ENCODE measurements around the gene NAV1. TPM values are rescaled to one million over a fixed set of nuclear protein-coding genes. Genes with fewer than 3 reads are reported as not detected.
"Not testable (repeated sequence)": the region's sequence is repeated elsewhere in the genome, so short reads cannot be mapped to it uniquely, and the experiment has no call there.

Gene NAV1
- polyA plus RNA-seq, 4 donors, result 18.2 to 22.4 (median 19.9) TPM

- no peak for DNase-seq (ENCODE audit: low read depth in 4 of 4, low spot score in 2 of 4)
These were observed 3.5 kb downstream of the NAV1 start for GRCh38 chr1:201542309-201543035.

- DNase-seq (ENCODE audit: low read depth in 4 of 4, low spot score in 2 of 4), result no peak
These were observed 5.1 kb downstream of the NAV1 start for GRCh38 chr1:201543871-201544642.

GRCh38 chr1:201544710-201545109 lies 5.8 kb downstream of the NAV1 start:
- DNase-seq (ENCODE audit: low read depth in 4 of 4, low spot score in 2 of 4), result no peak

DNA sequence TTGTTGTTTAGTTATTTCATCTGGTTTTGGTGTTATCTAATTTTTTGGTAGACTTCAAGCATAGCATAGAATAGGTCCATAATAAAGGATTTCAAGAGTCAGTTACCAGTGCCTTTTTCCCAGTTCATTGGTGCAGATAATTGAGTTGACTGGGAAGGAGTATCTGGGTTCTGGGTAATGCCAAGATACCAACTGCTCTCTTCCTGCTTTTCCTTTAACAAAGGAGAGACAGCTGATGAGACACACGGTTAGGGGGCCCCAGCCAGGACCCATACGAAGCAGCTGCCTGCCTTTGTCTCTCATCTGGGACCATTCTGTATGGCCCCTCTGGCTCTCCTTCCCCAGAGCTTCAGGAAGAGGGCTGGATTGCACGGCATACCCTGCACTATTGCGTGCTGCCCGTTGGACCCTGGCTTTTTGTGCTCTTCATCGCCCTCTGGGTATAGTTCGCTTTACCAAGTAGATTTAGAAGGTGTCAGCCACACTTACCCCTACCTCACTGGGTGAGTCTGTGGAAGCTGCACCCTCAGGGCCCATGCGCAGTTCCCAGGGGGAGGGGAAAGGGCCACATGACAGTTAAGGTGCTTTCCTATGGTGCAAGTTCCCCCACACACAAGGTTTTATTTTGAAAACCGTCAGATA lies 7.0 kb downstream of the NAV1 start:
- no peak for DNase-seq (ENCODE audit: low read depth in 4 of 4, low spot score in 2 of 4)

- DNase-seq (ENCODE audit: low read depth in 4 of 4, low spot score in 2 of 4), result not testable (repeated sequence)
These were observed 10.6 kb downstream of the NAV1 start for GRCh38 chr1:201549522-201549921.

GRCh38 chr1:201551096-201551495 lies 12.2 kb downstream of the NAV1 start:
- no peak for DNase-seq (ENCODE audit: low read depth in 4 of 4, low spot score in 2 of 4)

DNA sequence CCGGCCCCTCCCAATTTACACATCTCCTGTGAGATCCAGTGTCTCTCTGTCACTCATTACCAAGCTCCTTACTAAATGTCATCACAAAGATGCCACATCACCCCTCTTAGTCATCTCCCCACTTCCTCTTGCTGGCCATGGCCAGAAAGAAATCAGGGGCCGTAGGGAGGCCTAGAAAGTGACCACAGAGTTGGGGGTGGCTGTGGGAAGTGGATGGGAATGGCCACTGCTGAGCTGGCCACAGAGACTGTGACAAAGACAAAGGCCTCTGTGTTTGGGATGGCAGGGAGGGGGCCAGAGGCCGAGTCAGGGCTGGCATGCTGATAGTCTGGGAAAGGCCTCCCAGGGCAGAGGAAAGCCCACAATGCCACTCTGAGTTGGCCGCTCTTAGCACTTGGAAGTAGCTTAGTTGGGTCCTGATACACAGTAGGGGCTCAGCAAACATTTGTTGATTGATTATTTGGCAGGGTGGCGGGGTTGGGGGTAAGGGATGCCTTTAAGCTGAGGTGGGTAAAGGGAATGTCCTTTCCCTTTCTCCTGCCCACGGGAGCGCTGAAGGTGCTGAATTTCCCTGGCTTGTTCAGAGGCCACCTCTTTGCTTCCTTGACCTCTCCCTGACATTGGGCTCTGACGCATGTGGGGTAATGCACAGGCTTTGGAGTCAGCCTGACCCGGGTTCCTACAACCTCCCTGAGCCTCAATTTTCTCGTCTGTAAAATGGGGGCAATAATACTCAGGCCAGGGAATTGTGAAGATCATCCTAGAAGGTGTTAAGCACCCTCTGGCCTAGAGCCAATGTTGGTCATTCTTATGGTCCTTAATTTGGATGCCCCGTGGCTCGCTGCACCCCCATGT lies 13.2 kb downstream of the NAV1 start:
- no peak for DNase-seq (ENCODE audit: low read depth in 4 of 4, low spot score in 2 of 4)

GRCh38 chr1:201552941-201553351 lies 14.0 kb downstream of the NAV1 start:
- DNase-seq (ENCODE audit: low read depth in 4 of 4, low spot score in 2 of 4), result no peak

DNA sequence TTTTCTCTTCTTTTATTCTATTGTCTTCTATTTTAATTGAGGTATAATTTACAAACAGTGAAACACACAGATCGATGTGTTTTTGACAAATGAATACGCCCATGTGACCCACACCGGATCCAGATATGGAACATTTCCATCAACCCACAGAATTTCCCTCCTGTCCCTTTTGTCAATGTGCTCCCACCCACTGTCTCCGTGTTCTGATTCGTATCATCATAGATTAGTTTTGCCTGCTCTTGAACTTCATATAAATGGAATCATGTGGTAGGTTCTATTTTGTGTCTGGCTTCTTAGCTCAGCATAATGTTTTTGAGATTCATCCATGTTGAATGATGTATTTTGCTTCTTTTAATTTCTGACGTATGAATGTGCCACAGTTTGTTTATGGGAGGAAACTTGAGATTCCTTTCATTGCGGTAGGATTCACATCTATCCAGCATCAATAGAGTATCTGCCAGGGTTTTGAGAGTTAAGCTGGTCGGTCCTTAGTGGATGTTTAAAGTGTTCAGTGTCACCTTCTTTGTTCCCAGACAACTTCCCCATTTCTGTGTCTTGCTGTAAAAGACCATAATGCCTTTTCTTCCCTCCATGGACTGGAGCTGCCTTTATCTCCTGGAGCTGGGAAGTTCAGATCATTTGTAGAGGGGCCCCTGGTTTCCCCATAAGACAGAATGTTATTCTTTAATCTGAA lies 14.7 kb downstream of the NAV1 start:
- no peak for DNase-seq (ENCODE audit: low read depth in 4 of 4, low spot score in 2 of 4)

GRCh38 chr1:201554190-201554600 lies 15.3 kb downstream of the NAV1 start:
- DNase-seq (ENCODE audit: low read depth in 4 of 4, low spot score in 2 of 4), result no peak

GRCh38 chr1:201554789-201555592 lies 16.1 kb downstream of the NAV1 start:
- DNase-seq (ENCODE audit: low read depth in 4 of 4, low spot score in 2 of 4), result no peak

GRCh38 chr1:201555593-201555945 lies 16.6 kb downstream of the NAV1 start:
- DNase-seq (ENCODE audit: low read depth in 4 of 4, low spot score in 2 of 4), result no peak

- no peak for DNase-seq (ENCODE audit: low read depth in 4 of 4, low spot score in 2 of 4)
These were observed 18.1 kb downstream of the NAV1 start for GRCh38 chr1:201556841-201557571.

- no peak for DNase-seq (ENCODE audit: low read depth in 4 of 4, low spot score in 2 of 4)
These were observed 18.6 kb downstream of the NAV1 start for GRCh38 chr1:201557572-201557958.

- DNase-seq (ENCODE audit: low read depth in 4 of 4, low spot score in 2 of 4), result peak in 1 of 4 donors; percentile 65
These were observed 20.8 kb downstream of the NAV1 start for GRCh38 chr1:201559679-201560162.

DNA sequence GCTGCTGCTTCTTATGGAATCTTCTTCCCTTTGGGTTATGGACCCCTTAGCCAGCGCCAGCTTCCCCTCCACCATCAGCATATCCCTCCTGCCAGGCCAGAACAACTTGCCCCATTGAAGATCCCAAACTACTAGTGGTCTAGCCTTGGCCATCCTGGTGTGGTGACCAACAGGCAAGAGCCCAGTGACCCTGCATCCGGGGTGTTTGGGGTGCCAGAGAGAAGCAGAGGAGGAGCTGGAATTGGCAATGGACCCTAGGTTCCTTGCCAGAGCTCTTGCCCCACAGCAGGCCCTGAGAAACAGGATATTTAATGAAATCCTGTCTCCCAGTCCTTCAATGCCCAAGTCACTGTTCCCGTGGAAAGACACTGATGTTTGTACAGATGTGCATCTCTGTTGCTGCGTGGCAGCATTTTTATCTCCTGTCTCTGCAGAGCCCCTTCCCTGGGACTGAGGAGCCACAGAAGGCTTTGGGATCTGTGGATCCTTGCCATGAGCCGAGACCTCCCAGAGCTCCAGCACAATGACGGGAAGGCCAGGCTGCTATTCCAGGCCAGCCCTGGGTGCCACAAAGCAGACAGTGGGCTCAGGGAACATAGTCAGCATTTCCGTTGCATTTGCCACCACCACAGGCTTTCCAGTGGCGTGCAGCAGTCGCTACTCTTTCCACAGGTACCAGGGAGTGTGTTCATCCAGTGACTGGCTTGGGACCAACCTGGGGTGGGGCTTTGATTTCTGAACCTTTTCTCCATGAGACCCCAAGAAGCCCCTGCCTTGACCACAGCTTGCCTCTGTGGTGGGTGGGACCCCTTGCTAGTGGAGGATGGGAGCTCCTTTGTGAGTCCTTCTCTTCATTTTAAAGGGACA lies 21.6 kb downstream of the NAV1 start:
- no peak for DNase-seq (ENCODE audit: low read depth in 4 of 4, low spot score in 2 of 4)

- DNase-seq (ENCODE audit: low read depth in 4 of 4, low spot score in 2 of 4), result no peak
These were observed 22.3 kb downstream of the NAV1 start for GRCh38 chr1:201561195-201561564.

GRCh38 chr1:201561601-201562000 lies 22.7 kb downstream of the NAV1 start:
- no peak for DNase-seq (ENCODE audit: low read depth in 4 of 4, low spot score in 2 of 4)

Measured in left renal cortex interstitium (tissue), 4 donors.